Measurements from ENCODE around the gene NELL2. TPM values are rescaled to one million over a fixed set of nuclear protein-coding genes. Genes with fewer than 3 reads are reported as not detected.

NELL2 gene
- total RNA-seq, 1 donor from 2014 or later = 0.55 TPM

DNA sequence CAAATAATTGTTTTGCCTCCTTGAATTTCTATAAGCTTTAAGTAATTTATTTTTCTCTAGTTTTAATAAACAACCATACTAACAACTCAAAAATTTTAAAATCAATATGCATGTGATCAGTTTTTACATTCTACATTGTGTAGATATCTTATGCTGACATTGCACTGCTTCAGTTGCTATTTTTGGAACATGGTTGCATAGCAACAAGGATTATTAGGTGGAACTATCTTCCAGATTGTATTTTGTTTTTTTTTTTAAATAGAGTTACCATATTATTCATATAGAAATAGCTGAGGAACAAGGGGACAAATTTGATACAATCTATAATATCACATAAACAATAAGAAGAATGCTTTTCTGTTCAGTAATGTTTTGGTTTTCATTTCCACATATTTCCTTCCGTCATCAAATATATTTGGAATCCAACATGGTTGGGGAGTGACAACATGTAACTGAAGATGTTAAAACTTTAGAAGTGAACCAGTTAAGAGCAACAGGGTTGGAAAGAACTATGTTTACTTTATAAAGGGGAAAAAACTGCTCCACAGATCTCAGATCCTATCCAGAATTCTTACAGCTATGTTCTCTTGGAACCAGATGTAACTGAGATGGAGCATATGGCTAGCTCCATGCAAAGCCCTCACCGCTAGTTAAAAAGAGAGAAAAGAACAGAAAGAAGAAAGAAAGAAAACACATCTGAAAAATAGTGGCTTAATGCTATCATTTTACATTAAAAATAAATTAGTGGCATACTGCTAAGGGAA lies 235.5 kb downstream of the NELL2 start:
- intact Hi-C loops (cut with micrococcal nuclease) = no loop called here
- no peak for DNase-seq
- H3K36me3 ChIP-seq = no peaks in the 10 kb centered on the region

GRCh38 chr12:44637875-44638274 lies 238.2 kb downstream of the NELL2 start:
- Histone ChIP-seq H3K27me3 (ENCODE audit: low read depth) (no peaks in the 10 kb centered on the region), H3K4me1 (no peaks in the 10 kb centered on the region), H3K36me3 (no peaks in the 10 kb centered on the region), H3K27ac (replicated peaks) (no peak overlapping the region), H3K4me3 (no peak overlapping the region), H3K9me3 (replicated peaks) (peaks cover 4% of the 10 kb centered on the region)
- intact Hi-C loops (cut with micrococcal nuclease) = no loop called here
- TF ChIP-seq, protein P1, sequence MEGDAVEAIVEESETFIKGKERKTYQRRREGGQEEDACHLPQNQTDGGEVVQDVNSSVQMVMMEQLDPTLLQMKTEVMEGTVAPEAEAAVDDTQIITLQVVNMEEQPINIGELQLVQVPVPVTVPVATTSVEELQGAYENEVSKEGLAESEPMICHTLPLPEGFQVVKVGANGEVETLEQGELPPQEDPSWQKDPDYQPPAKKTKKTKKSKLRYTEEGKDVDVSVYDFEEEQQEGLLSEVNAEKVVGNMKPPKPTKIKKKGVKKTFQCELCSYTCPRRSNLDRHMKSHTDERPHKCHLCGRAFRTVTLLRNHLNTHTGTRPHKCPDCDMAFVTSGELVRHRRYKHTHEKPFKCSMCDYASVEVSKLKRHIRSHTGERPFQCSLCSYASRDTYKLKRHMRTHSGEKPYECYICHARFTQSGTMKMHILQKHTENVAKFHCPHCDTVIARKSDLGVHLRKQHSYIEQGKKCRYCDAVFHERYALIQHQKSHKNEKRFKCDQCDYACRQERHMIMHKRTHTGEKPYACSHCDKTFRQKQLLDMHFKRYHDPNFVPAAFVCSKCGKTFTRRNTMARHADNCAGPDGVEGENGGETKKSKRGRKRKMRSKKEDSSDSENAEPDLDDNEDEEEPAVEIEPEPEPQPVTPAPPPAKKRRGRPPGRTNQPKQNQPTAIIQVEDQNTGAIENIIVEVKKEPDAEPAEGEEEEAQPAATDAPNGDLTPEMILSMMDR (IDR thresholded peaks at IDR 0.05; ENCODE audit: borderline replicate concordance) = no peak
- DNase-seq = no peak

More for the DNA sequence above, 235.5 kb downstream of the NELL2 start:
- Histone ChIP-seq H3K9me3 (replicated peaks) (no peaks in the 10 kb centered on the region), H3K27me3 (ENCODE audit: low read depth) (no peaks in the 10 kb centered on the region), H3K4me1 (no peaks in the 10 kb centered on the region), H3K4me3 (no peak overlapping the region), H3K27ac (replicated peaks) (no peak overlapping the region)
- TF ChIP-seq, protein P1 (IDR thresholded peaks at IDR 0.05; ENCODE audit: borderline replicate concordance) = no peak

DNA sequence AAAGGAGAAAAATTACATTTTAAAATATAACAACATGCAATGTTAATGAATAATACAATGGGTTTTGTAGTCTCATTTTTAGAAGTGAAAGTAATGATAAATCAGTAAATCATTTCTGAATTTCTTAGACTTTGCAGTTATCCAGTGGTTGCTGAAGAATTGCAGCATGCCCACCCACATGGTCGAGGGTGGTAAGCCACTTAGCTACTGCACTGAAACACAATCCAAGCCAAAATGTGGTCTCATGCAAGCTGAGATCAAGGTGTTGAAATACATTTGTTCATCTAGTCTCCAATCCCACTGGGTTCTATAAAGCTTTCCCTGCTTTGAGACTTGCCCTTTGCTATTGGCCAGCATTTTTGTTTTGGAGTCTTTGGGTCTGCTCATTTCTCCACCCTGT lies 247.9 kb downstream of the NELL2 start:
- intact Hi-C loops (cut with micrococcal nuclease) = no loop called here
- TF ChIP-seq, protein P1 (IDR thresholded peaks at IDR 0.05; ENCODE audit: borderline replicate concordance) = no peak
- Histone ChIP-seq H3K9me3 (replicated peaks) (no peaks in the 10 kb centered on the region), H3K36me3 (no peaks in the 10 kb centered on the region), H3K27ac (replicated peaks) (no peak overlapping the region), H3K4me3 (no peak overlapping the region), H3K4me1 (no peaks in the 10 kb centered on the region), H3K27me3 (ENCODE audit: low read depth) (no peaks in the 10 kb centered on the region)
- DNase-seq = no peak

DNA sequence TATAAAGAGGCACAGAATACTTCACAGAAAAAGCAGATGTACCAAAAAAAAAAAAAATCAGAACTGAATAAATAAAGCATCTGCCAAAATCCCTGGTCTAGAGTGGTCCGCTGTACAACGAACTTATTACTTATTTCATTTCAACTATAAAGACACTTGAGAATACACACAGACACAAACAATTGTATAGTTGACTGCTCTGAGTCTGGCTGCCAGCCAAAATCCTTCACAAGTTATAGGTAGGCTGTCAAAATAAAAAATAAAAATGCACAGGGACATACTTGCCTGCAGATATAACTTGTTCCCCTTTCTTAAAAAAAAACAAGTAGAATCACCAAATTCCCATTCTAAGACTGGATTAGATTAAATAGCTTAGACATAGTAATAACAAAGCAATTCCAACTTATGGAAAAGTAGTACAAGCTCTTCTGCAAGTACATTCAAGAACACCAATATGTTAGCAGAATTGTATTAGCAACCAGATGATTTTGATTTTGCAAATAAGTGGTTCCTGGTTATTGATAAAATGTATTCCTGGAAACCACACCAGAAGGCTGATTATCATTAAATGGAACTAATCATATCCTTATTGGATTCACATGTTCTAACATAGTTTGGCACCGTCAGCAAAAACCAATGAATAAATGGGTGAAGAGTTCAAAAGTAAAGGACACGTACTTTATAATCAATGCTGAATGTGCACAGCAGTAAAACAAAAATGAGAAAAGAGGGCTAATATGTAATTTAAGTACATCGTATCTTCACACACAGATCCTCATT lies 248.5 kb downstream of the NELL2 start:
- H3K9me3 ChIP-seq (replicated peaks) = no peaks in the 10 kb centered on the region
- H3K4me1 ChIP-seq = no peaks in the 10 kb centered on the region
- intact Hi-C loops (cut with micrococcal nuclease) = no loop called here
- H3K27ac ChIP-seq (replicated peaks) = no peak overlapping the region
- TF ChIP-seq, protein P1 (IDR thresholded peaks at IDR 0.05; ENCODE audit: borderline replicate concordance) = no peak
- no peaks in the 10 kb centered on the region for H3K36me3 ChIP-seq
- no peak overlapping the region for H3K4me3 ChIP-seq
- H3K27me3 ChIP-seq (ENCODE audit: low read depth) = no peaks in the 10 kb centered on the region
- DNase-seq = no peak

DNA sequence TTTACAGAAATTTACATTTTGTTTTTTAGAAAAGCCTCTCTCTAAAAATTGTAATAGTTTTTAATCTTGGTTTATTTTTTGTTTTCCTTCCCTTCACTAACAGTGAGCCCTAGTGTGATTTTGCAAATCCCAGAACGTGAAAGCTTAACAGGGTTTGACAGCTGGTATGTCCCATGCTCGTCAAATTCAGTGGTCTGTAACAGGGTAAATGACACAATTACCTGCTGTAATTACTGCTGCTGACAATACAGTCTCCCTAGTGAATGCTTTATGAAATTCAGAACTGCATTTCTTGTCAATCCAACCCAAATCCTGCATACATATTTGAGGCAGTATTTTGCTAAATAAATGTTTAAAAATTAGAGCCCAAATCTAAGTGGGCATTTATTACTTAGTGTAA lies 249.2 kb downstream of the NELL2 start:
- Histone ChIP-seq H3K27ac (replicated peaks) (no peak overlapping the region), H3K36me3 (no peaks in the 10 kb centered on the region), H3K9me3 (replicated peaks) (no peaks in the 10 kb centered on the region), H3K27me3 (ENCODE audit: low read depth) (no peaks in the 10 kb centered on the region), H3K4me3 (no peak overlapping the region), H3K4me1 (no peaks in the 10 kb centered on the region)
- intact Hi-C loops (cut with micrococcal nuclease) = no loop called here
- DNase-seq = no peak
- TF ChIP-seq, protein P1 (IDR thresholded peaks at IDR 0.05; ENCODE audit: borderline replicate concordance) = no peak

All from left ventricle myocardium inferior (tissue), 1 donor.